Astrocyte (in vitro differentiated cells and primary cell): Measurements from ENCODE around the gene ATXN10. TPM values are rescaled to one million over a fixed set of nuclear protein-coding genes. Genes with fewer than 3 reads are reported as not detected.

ENCODE experiments used
- DNase-seq: peaks from one replicate; pipeline ENCODE4 v3.0.0-alpha.2; 2010; ENCODE audit warnings: low read depth
- FAIRE-seq: peaks from 2 replicates; lab custom pipeline; 2011; peaks lifted over from hg19 to GRCh38; lab: Jason Lieb, UNC
- H2AFZ ChIP-seq: 2 replicates; pipeline ENCODE4 v1.6.0; 2012; ENCODE audit warnings: low read depth, low read length, inconsistent platforms
- H3K27ac ChIP-seq: 2 replicates; pipeline ENCODE4 v1.5.1; 2011; ENCODE audit warnings: low read depth, low read length, inconsistent platforms
- H3K27me3 ChIP-seq: 2 replicates; pipeline ENCODE4 v1.6.0; 2011; ENCODE audit warnings: low read length, inconsistent platforms; ENCODE audit not compliant: insufficient read depth
- H3K36me3 ChIP-seq: 2 replicates; pipeline ENCODE4 v1.5.1; 2011; ENCODE audit warnings: low read length, inconsistent platforms; ENCODE audit not compliant: insufficient read depth
- H3K4me1 ChIP-seq: 2 replicates; pipeline ENCODE4 v1.5.1; 2011; ENCODE audit warnings: low read length, inconsistent platforms; ENCODE audit not compliant: insufficient read depth
- H3K4me2 ChIP-seq: 2 replicates; pipeline ENCODE4 v1.6.0; 2012; ENCODE audit warnings: low read length, inconsistent platforms
- H3K4me3 ChIP-seq: 2 replicates; pipeline ENCODE4 v1.5.1; 2011; ENCODE audit warnings: low read depth, mild to moderate bottlenecking, low read length, inconsistent platforms; ENCODE audit not compliant: insufficient read depth
- H3K79me2 ChIP-seq: 2 replicates; pipeline ENCODE4 v1.6.0; 2012; ENCODE audit warnings: mild to moderate bottlenecking, low read length, inconsistent platforms; ENCODE audit not compliant: insufficient read depth
- H3K9ac ChIP-seq: 2 replicates; pipeline ENCODE4 v1.6.0; 2012; ENCODE audit warnings: mild to moderate bottlenecking, low read length, inconsistent platforms
- H3K9me3 ChIP-seq: 2 replicates; pipeline ENCODE4 v1.5.1; 2012; ENCODE audit warnings: low read depth, mild to moderate bottlenecking, low read length, inconsistent platforms; ENCODE audit not compliant: insufficient read depth
- H4K20me1 ChIP-seq: 2 replicates; pipeline ENCODE4 v1.6.0; 2012; ENCODE audit warnings: low read length, inconsistent platforms; ENCODE audit not compliant: insufficient read depth
- H3K27ac Mint-ChIP-seq: one replicate; pipeline ENCODE4 v1.8.0; 2021; ENCODE audit warnings: mild to moderate bottlenecking, mixed read lengths; ENCODE audit not compliant: unreplicated experiment
- H3K27me3 Mint-ChIP-seq: one replicate; pipeline ENCODE4 v1.8.0; 2021; ENCODE audit warnings: low read depth, mixed read lengths; ENCODE audit not compliant: unreplicated experiment
- H3K36me3 Mint-ChIP-seq: one replicate; pipeline ENCODE4 v1.8.0; 2021; ENCODE audit warnings: low read depth, mixed read lengths; ENCODE audit not compliant: unreplicated experiment
- H3K4me1 Mint-ChIP-seq: one replicate; pipeline ENCODE4 v1.8.0; 2021; ENCODE audit warnings: low read depth, mixed read lengths; ENCODE audit not compliant: unreplicated experiment
- H3K4me3 Mint-ChIP-seq: one replicate; pipeline ENCODE4 v1.8.0; 2021; ENCODE audit warnings: mild to moderate bottlenecking, moderate library complexity, mixed read lengths; ENCODE audit not compliant: unreplicated experiment
- H3K9me3 Mint-ChIP-seq: one replicate; pipeline ENCODE4 v1.8.0; 2021; ENCODE audit warnings: mild to moderate bottlenecking, mixed read lengths; ENCODE audit not compliant: unreplicated experiment
- EZH2 ChIP-seq: IDR thresholded peaks from 2 replicates; pipeline ENCODE4 v1.6.1; 2012; ENCODE audit warnings: mild to moderate bottlenecking, low read length, inconsistent platforms; ENCODE audit not compliant: insufficient read depth
- total RNA-seq: library from RNA; stranded (reverse); gene quantifications from 2 replicates; pipeline ENCODE4 v1.2.1, GENCODE V29; 2021
- TF ChIP-seq, protein P1 (sequence below): IDR thresholded peaks from 2 replicates; pipeline ENCODE4 v1.5.1; 2011; ENCODE audit warnings: low read depth, mild to moderate bottlenecking, inconsistent platforms, low read length, moderate library complexity; ENCODE audit not compliant: insufficient read depth

ATXN10 gene
- total RNA-seq, 1 donor from 2014 or later: 195 TPM

DNA sequence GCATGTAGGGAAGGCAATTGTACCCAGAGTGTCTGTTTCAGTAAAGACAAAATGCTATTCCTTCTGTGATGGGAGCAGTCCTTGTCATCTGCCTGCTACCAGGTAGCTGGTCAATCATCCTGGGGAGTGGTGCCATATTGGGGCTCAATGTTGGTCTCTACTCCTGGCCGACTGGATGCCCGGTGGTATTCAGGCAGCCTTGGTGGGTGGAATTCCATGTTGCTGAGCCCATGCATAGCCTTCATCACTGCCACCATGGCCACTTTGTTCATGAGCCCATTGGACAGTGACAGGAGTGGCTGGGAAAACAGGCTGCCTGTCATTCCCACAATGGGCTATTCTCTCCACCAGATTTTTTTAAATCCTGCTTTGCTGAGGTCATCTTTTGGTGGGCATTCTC is 184.3 kb downstream of the ATXN10 start:
- Histone ChIP-seq H4K20me1 (peaks cover 9% of the 10 kb centered on the region), H3K27ac (no peak overlapping the region), H3K9ac (no peak overlapping the region), H3K27me3 (no peaks in the 10 kb centered on the region), H3K4me2 (no peak overlapping the region), H3K36me3 (peaks cover 17% of the 10 kb centered on the region), H3K9me3 (peaks cover 4% of the 10 kb centered on the region), H3K4me3 (no peak overlapping the region), H2AFZ (no peak overlapping the region), H3K4me1 (peaks cover 8% of the 10 kb centered on the region), H3K79me2 (no peaks in the 10 kb centered on the region)
- no peak overlapping the region for H3K4me3 Mint-ChIP-seq
- TF ChIP-seq, protein P1, sequence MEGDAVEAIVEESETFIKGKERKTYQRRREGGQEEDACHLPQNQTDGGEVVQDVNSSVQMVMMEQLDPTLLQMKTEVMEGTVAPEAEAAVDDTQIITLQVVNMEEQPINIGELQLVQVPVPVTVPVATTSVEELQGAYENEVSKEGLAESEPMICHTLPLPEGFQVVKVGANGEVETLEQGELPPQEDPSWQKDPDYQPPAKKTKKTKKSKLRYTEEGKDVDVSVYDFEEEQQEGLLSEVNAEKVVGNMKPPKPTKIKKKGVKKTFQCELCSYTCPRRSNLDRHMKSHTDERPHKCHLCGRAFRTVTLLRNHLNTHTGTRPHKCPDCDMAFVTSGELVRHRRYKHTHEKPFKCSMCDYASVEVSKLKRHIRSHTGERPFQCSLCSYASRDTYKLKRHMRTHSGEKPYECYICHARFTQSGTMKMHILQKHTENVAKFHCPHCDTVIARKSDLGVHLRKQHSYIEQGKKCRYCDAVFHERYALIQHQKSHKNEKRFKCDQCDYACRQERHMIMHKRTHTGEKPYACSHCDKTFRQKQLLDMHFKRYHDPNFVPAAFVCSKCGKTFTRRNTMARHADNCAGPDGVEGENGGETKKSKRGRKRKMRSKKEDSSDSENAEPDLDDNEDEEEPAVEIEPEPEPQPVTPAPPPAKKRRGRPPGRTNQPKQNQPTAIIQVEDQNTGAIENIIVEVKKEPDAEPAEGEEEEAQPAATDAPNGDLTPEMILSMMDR: no peak
- TF ChIP-seq EZH2: no peak
- H3K36me3 Mint-ChIP-seq: peaks cover 47% of the 10 kb centered on the region
- no peak overlapping the region for H3K27ac Mint-ChIP-seq
- no peaks in the 10 kb centered on the region for H3K4me1 Mint-ChIP-seq
- no peaks in the 10 kb centered on the region for H3K27me3 Mint-ChIP-seq
- FAIRE-seq (no peak), DNase-seq (no peak)
- peaks cover 9% of the 10 kb centered on the region for H3K9me3 Mint-ChIP-seq

DNA sequence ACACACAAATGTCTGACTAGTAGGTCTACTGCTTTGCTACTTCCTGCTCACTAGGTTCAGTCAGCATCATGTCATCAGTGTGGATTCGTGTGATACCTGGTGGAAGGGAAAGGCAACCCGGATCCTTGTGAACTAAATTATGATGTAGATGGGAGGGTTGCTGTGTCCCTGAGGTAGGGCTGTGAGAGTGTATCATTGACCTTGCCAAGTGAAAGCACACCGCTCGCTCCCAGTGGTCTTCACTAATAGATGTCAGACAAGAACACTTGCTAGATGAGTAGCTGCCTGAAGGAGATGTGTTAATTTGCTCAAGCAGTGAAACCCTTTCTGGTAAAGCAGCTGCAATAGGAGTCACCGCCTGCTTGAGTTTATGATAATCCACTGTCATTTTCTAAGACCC is 185.9 kb downstream of the ATXN10 start:
- Histone ChIP-seq H3K4me2 (no peak overlapping the region), H3K9ac (no peak overlapping the region), H3K9me3 (peaks cover 3% of the 10 kb centered on the region), H3K4me1 (peaks cover 8% of the 10 kb centered on the region), H4K20me1 (peaks cover 9% of the 10 kb centered on the region), H2AFZ (no peak overlapping the region), H3K27me3 (no peaks in the 10 kb centered on the region), H3K4me3 (no peak overlapping the region), H3K79me2 (no peaks in the 10 kb centered on the region), H3K27ac (no peak overlapping the region), H3K36me3 (peaks cover 5% of the 10 kb centered on the region)
- Mint-ChIP-seq H3K4me3 (no peak overlapping the region), H3K9me3 (peaks cover 4% of the 10 kb centered on the region), H3K27ac (no peak overlapping the region), H3K4me1 (no peaks in the 10 kb centered on the region), H3K27me3 (no peaks in the 10 kb centered on the region), H3K36me3 (peaks cover 35% of the 10 kb centered on the region)
- no peak for TF ChIP-seq EZH2
- TF ChIP-seq, protein P1: no peak
- no peak for DNase-seq
- FAIRE-seq: no peak

DNA sequence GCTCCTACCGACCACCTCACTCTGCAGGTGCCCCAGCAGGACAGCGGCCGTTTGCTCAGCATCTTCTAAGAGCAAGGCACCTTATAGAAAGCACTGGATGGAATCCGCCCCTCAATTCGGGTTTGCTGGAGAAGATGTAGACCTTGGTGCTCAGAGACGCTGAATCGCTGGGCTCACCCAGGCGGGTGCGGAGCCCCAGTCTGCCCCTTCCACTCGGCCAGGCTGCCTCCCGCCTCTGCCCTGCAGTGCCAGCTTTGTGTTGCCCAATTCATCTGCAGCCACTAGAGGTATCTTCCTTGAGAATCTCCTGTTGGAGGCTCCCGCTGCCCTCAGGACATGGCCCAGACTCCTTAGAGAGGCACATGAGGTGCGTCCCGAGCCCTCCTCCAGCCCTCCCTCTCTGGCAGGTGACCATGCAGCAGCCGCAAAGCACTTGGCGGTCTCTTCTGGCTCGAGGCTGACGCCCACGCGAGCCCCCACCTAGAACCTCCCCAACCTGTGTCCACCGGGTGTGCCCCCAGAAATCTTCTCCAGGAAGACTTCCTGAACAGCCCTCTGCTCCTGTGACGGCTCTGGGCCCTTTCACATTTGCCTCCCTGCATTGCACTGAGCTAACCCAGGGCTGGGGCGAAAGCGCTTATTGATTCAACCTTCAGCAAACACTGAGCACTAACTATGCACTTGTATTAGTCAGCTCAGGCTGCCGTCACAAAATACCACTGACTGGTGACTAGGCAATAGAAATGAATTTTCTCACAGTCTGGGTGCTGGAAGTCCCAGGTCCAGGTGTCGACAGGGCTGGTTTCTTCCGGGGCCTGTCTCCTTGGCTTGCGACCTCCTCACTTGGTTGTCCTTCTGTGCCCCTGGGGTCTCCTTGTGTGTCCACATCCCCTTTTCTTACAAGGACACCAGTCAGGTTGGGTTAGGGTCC is 187.9 kb downstream of the ATXN10 start:
- Histone ChIP-seq H3K79me2 (no peaks in the 10 kb centered on the region), H3K27me3 (no peaks in the 10 kb centered on the region), H3K36me3 (peaks cover 5% of the 10 kb centered on the region), H3K27ac (no peak overlapping the region), H3K4me1 (peaks cover 18% of the 10 kb centered on the region), H4K20me1 (peaks cover 9% of the 10 kb centered on the region), H3K9me3 (no peaks in the 10 kb centered on the region), H3K4me2 (no peak overlapping the region), H2AFZ (no peak overlapping the region), H3K4me3 (no peak overlapping the region), H3K9ac (no peak overlapping the region)
- H3K27ac Mint-ChIP-seq: peak overlapping the region; percentile 62
- H3K36me3 Mint-ChIP-seq: peaks cover 28% of the 10 kb centered on the region
- FAIRE-seq (no peak), DNase-seq (peak; percentile 45)
- H3K4me1 Mint-ChIP-seq: peaks cover 4% of the 10 kb centered on the region
- H3K9me3 Mint-ChIP-seq: no peaks in the 10 kb centered on the region
- no peak overlapping the region for H3K4me3 Mint-ChIP-seq
- H3K27me3 Mint-ChIP-seq: peaks cover 3% of the 10 kb centered on the region
- TF ChIP-seq, protein P1: no peak
- no peak for TF ChIP-seq EZH2
